ENCODE data around the gene JAKMIP3.

DNA sequence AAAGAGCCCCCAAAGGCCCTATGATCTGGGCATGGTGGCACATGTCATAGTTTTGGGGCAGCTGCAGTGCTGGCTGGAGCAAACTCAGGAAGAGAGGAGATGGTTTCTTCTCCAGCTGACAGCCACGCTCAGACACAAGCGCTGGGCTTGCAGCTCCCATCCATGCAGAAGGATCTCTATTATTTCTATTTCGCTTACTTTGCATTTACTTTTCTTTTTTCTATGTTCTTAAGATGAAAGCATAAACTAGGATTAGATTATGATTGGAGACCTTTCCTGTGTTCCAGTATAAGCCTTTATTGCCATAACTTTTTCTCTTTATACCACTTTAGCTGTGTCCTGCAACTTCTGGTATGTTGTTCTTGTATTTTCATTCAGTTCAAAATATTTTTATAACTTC is 5.0 kb downstream of the JAKMIP3 start:
- TF ChIP-seq, protein P1, sequence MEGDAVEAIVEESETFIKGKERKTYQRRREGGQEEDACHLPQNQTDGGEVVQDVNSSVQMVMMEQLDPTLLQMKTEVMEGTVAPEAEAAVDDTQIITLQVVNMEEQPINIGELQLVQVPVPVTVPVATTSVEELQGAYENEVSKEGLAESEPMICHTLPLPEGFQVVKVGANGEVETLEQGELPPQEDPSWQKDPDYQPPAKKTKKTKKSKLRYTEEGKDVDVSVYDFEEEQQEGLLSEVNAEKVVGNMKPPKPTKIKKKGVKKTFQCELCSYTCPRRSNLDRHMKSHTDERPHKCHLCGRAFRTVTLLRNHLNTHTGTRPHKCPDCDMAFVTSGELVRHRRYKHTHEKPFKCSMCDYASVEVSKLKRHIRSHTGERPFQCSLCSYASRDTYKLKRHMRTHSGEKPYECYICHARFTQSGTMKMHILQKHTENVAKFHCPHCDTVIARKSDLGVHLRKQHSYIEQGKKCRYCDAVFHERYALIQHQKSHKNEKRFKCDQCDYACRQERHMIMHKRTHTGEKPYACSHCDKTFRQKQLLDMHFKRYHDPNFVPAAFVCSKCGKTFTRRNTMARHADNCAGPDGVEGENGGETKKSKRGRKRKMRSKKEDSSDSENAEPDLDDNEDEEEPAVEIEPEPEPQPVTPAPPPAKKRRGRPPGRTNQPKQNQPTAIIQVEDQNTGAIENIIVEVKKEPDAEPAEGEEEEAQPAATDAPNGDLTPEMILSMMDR (IDR thresholded peaks at IDR 0.05; ENCODE audit: borderline replicate concordance, extremely low read depth, low read length, poor library complexity, severe bottlenecking) = no peak
- no peak for TF ChIP-seq EZH2 (IDR thresholded peaks at IDR 0.05; ENCODE audit: borderline replicate concordance, low read depth, low read length, severe bottlenecking)
